WTC11 (cell line): Measurements from ENCODE around the gene DDX28.

ENCODE experiments used
- CREB1 ChIP-seq: sonication (generic); formaldehyde crosslinking; IDR thresholded peaks from 2 replicates; pipeline ENCODE4 v1.8.0; 2023; ENCODE audit warnings: mild to moderate bottlenecking, missing genetic modification reagents
- CREM ChIP-seq: sonication (generic); formaldehyde crosslinking; IDR thresholded peaks from 2 replicates; pipeline ENCODE4 v1.8.1; 2022; ENCODE audit warnings: mild to moderate bottlenecking, missing genetic modification reagents, moderate library complexity
- ESRRA ChIP-seq: sonication (generic); formaldehyde crosslinking; IDR thresholded peaks from 2 replicates; pipeline ENCODE4 v1.8.1; 2022; ENCODE audit warnings: mild to moderate bottlenecking, missing genetic modification reagents, borderline replicate concordance
- ETV6 ChIP-seq: sonication (generic); formaldehyde crosslinking; IDR thresholded peaks from 2 replicates; pipeline ENCODE4 v1.8.1; 2022; ENCODE audit warnings: mild to moderate bottlenecking, missing genetic modification reagents
- GABPB1 ChIP-seq: sonication (generic); formaldehyde crosslinking; IDR thresholded peaks from 2 replicates; pipeline ENCODE4 v1.8.1; 2023; ENCODE audit warnings: mild to moderate bottlenecking, missing genetic modification reagents
- SP1 ChIP-seq: sonication (generic); formaldehyde crosslinking; conservative IDR thresholded peaks from 2 replicates; pipeline ENCODE4 v1.8.1; 2022; ENCODE audit warnings: missing genetic modification reagents
- ZNF121 ChIP-seq: sonication (generic); formaldehyde crosslinking; IDR thresholded peaks from 2 replicates; pipeline ENCODE4 v1.8.0; 2023; ENCODE audit warnings: missing genetic modification reagents
- ZNF232 ChIP-seq: sonication (generic); formaldehyde crosslinking; IDR thresholded peaks from 2 replicates; pipeline ENCODE4 v1.8.0; 2022; ENCODE audit warnings: mild to moderate bottlenecking, missing genetic modification reagents
- TF ChIP-seq, protein P1 (sequence below): fragments of 200-600 bp; IDR thresholded peaks from 2 replicates; pipeline ENCODE4 v1.8.0; 2022; ENCODE audit warnings: antibody characterized with exemption
- TF ChIP-seq, protein P2 (sequence below): sonication (generic); formaldehyde crosslinking; IDR thresholded peaks from 2 replicates; pipeline ENCODE4 v1.8.1; 2023; ENCODE audit warnings: mild to moderate bottlenecking, missing genetic modification reagents, moderate library complexity
- TF ChIP-seq, protein P3 (sequence below): sonication (generic); formaldehyde crosslinking; conservative IDR thresholded peaks from 2 replicates; pipeline ENCODE4 v1.8.1; 2022; ENCODE audit warnings: mild to moderate bottlenecking, missing genetic modification reagents
- TF ChIP-seq, protein P4 (sequence below): sonication (generic); formaldehyde crosslinking; IDR thresholded peaks from 2 replicates; pipeline ENCODE4 v1.8.0; 2022; ENCODE audit warnings: mild to moderate bottlenecking, missing genetic modification reagents
- TF ChIP-seq, protein P5 (sequence below): sonication (generic); formaldehyde crosslinking; IDR thresholded peaks from 2 replicates; pipeline ENCODE4 v1.8.1; 2023; ENCODE audit warnings: mild to moderate bottlenecking, missing genetic modification reagents, moderate library complexity
- TF ChIP-seq, protein P6 (sequence below): sonication (generic); formaldehyde crosslinking; IDR thresholded peaks from 2 replicates; pipeline ENCODE4 v1.8.0; 2023; ENCODE audit warnings: missing genetic modification reagents

DNA sequence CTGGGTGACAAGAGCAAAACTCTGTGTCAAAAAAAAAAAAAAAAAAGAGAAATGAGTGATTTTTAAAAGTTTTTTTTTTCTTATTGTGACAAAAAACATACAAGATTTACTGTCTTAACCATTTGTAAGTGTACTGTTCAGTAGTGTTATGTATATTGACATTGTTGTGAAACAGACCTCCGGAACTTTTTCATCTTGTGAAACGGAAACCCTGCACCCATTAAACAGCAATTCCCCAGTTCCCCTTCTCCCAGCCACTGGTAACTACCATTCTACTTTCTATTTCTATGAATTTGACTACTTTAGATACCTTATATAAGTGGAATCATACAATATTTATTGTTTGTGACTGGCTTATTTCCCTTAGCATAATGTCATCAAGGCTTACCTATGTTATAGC lies 18.8 kb upstream of the DDX28 start:
- no peak for TF ChIP-seq CREB1 (CRISPR knock-in tag)
- TF ChIP-seq ZNF121 (CRISPR knock-in tag) = no peak
- TF ChIP-seq, protein P1, sequence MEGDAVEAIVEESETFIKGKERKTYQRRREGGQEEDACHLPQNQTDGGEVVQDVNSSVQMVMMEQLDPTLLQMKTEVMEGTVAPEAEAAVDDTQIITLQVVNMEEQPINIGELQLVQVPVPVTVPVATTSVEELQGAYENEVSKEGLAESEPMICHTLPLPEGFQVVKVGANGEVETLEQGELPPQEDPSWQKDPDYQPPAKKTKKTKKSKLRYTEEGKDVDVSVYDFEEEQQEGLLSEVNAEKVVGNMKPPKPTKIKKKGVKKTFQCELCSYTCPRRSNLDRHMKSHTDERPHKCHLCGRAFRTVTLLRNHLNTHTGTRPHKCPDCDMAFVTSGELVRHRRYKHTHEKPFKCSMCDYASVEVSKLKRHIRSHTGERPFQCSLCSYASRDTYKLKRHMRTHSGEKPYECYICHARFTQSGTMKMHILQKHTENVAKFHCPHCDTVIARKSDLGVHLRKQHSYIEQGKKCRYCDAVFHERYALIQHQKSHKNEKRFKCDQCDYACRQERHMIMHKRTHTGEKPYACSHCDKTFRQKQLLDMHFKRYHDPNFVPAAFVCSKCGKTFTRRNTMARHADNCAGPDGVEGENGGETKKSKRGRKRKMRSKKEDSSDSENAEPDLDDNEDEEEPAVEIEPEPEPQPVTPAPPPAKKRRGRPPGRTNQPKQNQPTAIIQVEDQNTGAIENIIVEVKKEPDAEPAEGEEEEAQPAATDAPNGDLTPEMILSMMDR = no peak
- TF ChIP-seq, protein P2, sequence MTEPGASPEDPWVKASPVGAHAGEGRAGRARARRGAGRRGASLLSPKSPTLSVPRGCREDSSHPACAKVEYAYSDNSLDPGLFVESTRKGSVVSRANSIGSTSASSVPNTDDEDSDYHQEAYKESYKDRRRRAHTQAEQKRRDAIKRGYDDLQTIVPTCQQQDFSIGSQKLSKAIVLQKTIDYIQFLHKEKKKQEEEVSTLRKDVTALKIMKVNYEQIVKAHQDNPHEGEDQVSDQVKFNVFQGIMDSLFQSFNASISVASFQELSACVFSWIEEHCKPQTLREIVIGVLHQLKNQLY (CRISPR knock-in tag) = no peak
- TF ChIP-seq ESRRA (CRISPR knock-in tag) = no peak
- no peak for TF ChIP-seq SP1
- no peak for TF ChIP-seq ZNF232 (CRISPR knock-in tag)
- TF ChIP-seq GABPB1 (CRISPR knock-in tag) = no peak
- no peak for TF ChIP-seq ETV6 (CRISPR knock-in tag)
- no peak for TF ChIP-seq CREM (CRISPR knock-in tag)
- TF ChIP-seq, protein P3, sequence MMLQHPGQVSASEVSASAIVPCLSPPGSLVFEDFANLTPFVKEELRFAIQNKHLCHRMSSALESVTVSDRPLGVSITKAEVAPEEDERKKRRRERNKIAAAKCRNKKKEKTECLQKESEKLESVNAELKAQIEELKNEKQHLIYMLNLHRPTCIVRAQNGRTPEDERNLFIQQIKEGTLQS (CRISPR knock-in tag) = no peak
- TF ChIP-seq, protein P4, sequence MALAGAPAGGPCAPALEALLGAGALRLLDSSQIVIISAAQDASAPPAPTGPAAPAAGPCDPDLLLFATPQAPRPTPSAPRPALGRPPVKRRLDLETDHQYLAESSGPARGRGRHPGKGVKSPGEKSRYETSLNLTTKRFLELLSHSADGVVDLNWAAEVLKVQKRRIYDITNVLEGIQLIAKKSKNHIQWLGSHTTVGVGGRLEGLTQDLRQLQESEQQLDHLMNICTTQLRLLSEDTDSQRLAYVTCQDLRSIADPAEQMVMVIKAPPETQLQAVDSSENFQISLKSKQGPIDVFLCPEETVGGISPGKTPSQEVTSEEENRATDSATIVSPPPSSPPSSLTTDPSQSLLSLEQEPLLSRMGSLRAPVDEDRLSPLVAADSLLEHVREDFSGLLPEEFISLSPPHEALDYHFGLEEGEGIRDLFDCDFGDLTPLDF (CRISPR knock-in tag) = no peak
- TF ChIP-seq, protein P5, sequence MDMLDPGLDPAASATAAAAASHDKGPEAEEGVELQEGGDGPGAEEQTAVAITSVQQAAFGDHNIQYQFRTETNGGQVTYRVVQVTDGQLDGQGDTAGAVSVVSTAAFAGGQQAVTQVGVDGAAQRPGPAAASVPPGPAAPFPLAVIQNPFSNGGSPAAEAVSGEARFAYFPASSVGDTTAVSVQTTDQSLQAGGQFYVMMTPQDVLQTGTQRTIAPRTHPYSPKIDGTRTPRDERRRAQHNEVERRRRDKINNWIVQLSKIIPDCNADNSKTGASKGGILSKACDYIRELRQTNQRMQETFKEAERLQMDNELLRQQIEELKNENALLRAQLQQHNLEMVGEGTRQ (CRISPR knock-in tag) = no peak
- TF ChIP-seq, protein P6, sequence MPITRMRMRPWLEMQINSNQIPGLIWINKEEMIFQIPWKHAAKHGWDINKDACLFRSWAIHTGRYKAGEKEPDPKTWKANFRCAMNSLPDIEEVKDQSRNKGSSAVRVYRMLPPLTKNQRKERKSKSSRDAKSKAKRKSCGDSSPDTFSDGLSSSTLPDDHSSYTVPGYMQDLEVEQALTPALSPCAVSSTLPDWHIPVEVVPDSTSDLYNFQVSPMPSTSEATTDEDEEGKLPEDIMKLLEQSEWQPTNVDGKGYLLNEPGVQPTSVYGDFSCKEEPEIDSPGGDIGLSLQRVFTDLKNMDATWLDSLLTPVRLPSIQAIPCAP (CRISPR knock-in tag) = no peak
